ENCODE results near the gene SLC35D2. TPM values are rescaled to one million over a fixed set of nuclear protein-coding genes. Genes with fewer than 3 reads are reported as not detected.

SLC35D2 gene
- total and polyA plus RNA-seq, 11 donors, result 8.2 to 23.1 (median 15.9) TPM

DNA sequence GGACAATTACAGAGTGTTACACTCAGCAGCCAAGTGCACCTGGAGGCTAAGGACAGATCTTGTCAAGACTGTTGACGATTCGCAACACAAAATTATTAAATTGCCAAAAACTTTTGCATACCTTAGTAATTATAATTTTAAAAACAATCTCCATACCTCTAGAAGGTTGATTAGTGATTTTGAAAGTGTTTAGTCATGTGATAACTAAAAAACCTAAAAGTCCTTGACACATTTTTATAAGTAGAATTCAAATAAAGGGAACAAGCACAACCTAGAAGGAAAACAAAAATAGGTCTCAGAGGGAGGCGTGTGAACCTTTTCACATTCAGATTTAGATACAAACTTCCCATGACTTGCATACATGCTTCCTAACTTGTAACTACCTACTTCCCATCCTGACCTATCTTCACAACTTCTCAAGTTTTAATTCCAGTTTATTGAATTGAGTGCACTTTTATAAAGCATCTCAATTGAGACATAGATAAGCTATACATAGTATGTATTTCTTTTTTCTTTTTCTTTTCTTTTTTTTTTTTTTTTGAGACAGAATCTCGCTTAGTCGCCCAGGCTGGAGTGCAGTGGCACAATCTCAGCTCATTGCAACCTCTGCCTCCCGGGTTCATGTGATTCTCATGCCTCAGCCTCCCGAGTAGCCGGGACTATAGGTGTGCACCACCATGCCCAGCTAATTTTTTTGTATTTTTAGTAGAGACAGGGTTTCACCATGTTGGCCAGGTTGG, 28.8 kb upstream of the SLC35D2 start:
- DNase-seq, result no peak
- TF ChIP-seq CTCF (IDR thresholded peaks at IDR 0.05), result no peak
- no peak for TF ChIP-seq POLR2A (IDR thresholded peaks at IDR 0.05)
- no peaks in the 10 kb centered on the region for H3K9me3 ChIP-seq
- peaks cover 3 to 38% (median 9%) of the 10 kb centered on the region in 12 donors for H3K4me1 ChIP-seq
- no peaks in the 10 kb centered on the region for H3K27me3 ChIP-seq
- no peak for ATAC-seq
- WGBS, 4 donors, result 85 to 90% (median 89%) methylated on average over 8 of the region's 8 CpGs
- no peak overlapping the region for H3K4me3 ChIP-seq
- intact Hi-C loops (cut with DNase I), result loop anchor here in 1 of 10 donors (10.0 kb wide), 1 partner anchor 68 kb away; no protein-coding TSS in a partner anchor
- H3K36me3 ChIP-seq, result no peaks in the 10 kb centered on the region
- H3K27ac ChIP-seq, result peak overlapping the region in 1 of 12 donors; percentile 79

DNA sequence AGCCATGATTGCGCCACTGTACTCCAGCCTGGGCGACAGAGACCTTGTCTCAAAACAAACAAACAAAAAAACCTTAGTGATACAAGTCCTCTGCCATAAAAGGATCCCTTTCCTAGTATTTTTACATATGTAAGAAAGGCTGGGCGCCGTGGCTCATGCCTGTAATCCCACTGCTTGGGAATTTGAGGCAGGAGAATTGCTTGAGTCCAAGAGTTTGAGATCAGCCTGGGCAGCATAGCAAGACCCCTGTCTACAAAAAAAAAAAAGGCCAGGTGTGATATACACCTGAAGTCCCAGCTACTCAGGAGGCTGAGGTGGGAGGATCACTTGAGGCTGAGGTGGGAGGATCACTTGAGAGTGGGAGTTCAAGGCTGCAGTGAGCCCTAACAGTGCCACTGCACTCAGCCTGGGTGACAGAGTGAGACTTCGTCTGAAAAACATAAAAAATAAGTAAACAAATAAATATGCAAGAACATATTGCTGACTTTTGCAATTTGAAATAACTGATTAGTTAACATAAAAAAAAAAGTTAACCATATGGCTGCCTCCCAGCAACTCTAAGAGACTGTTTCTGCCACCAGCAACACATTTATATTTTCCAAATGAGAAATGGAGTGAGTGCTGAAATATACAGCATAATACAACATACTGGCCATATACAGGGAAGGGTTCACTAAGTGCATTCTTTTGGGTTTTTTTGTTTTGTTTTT, 27.8 kb upstream of the SLC35D2 start:
- 94 to 95% (median 95%) methylated on average over 5 of the region's 5 CpGs for WGBS, 4 donors
- H3K27me3 ChIP-seq, result no peaks in the 10 kb centered on the region
- no peak for TF ChIP-seq POLR2A (IDR thresholded peaks at IDR 0.05)
- TF ChIP-seq CTCF (IDR thresholded peaks at IDR 0.05), result no peak
- DNase-seq (no peak), ATAC-seq (no peak)
- H3K36me3 ChIP-seq, result no peaks in the 10 kb centered on the region
- no peak overlapping the region for H3K4me3 ChIP-seq
- no peak overlapping the region for H3K27ac ChIP-seq
- H3K4me1 ChIP-seq, result peaks cover 0 to 30% (median 2%) of the 10 kb centered on the region in 12 donors
- intact Hi-C loops (cut with DNase I), result loop anchor here in 1 of 10 donors (10.0 kb wide), 1 partner anchor 66 kb away; no protein-coding TSS in a partner anchor
- no peaks in the 10 kb centered on the region for H3K9me3 ChIP-seq

DNA sequence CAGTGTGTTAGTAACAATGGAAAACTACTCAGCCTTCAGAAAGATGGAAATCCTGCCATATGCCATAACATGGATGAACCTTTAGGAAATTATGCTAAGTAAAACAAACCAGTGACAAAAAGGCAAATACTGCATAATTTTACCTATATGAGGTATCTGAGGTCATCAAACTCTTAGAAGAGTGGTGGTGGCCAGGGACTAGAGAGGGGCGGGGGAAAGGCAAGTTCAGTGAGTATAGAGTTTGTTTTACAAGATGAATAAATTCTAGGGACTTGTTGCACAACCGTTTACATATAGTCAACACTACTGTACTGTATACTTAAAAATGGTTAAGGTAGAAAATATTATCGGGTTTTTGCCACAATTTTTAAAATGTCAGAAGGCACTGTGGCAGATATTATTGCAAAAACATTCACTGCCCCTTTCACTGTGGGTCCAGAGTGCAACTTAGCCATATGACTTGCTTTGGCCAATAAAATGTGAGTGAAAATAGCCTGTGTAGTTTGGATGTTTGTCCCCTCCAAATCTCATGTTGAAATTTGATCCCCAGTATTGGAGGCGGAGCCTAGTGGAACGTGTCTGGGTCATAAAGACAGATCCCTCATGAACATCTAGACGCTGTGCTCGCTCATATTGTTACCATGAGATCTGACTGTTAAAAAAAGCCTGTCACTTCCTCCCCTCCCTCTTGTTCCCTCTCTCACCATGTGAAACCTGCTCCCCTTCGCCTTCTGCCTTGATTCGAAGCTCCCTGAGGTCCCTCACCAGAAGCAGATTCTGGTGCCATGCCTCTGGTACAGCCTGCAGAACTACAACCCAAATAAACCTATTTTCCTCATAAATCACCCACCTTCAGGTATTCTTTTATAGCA, 25.1 kb upstream of the SLC35D2 start:
- TF ChIP-seq POLR2A (IDR thresholded peaks at IDR 0.05), result no peak
- Histone ChIP-seq H3K9me3 (no peaks in the 10 kb centered on the region), H3K27ac (no peak overlapping the region), H3K36me3 (no peaks in the 10 kb centered on the region), H3K27me3 (no peaks in the 10 kb centered on the region), H3K4me1 (peaks cover 0 to 12% (median 0%) of the 10 kb centered on the region in 12 donors), H3K4me3 (no peak overlapping the region)
- no peak for ATAC-seq
- intact Hi-C loops (cut with DNase I), result no loop called here
- 83 to 86% (median 84%) methylated on average over 9 of the region's 9 CpGs for WGBS, 4 donors
- DNase-seq, result no peak

GRCh38 chr9:96400132-96400910, 16.8 kb upstream of the SLC35D2 start:
- no peak for ATAC-seq
- no peak for DNase-seq
- Histone ChIP-seq H3K36me3 (no peaks in the 10 kb centered on the region), H3K4me1 (no peaks in the 10 kb centered on the region), H3K27me3 (no peaks in the 10 kb centered on the region), H3K27ac (no peak overlapping the region), H3K9me3 (peaks cover 0 to 12% (median 0%) of the 10 kb centered on the region in 12 donors), H3K4me3 (no peak overlapping the region)
- no peak for TF ChIP-seq CTCF (IDR thresholded peaks at IDR 0.05)
- no peak for TF ChIP-seq POLR2A (IDR thresholded peaks at IDR 0.05)
- intact Hi-C loops (cut with DNase I), result no loop called here

Data from heart left ventricle (tissue), 16 donors.